Neuronal stem cell (in vitro differentiated cells): Measurements from ENCODE around the gene CCDC144A.
"Not testable (repeated sequence)": the region's sequence is repeated elsewhere in the genome, so short reads cannot be mapped to it uniquely, and the experiment has no call there.

Experiments used
- DNase-seq: peaks from one replicate; pipeline ENCODE4 v3.0.0-alpha.2; 2013; ENCODE audit warnings: low spot score
- H2AFZ ChIP-seq: one replicate; pipeline ENCODE4 v1.6.1; 2013; ENCODE audit warnings: mild to moderate bottlenecking, low read length, inconsistent platforms
- H2AK5ac ChIP-seq: 2 replicates; pipeline ENCODE4 v1.6.1; 2013; ENCODE audit warnings: low read depth, mild to moderate bottlenecking, inconsistent platforms, low read length, moderate library complexity, mixed read lengths
- H2BK120ac ChIP-seq: 2 replicates; pipeline ENCODE4 v1.6.1; 2013; ENCODE audit warnings: low read depth, mild to moderate bottlenecking, inconsistent platforms, low read length, moderate library complexity, mixed read lengths
- H2BK12ac ChIP-seq: one replicate; pipeline ENCODE4 v1.6.1; 2013; ENCODE audit warnings: low read length, inconsistent platforms
- H2BK15ac ChIP-seq: 2 replicates; pipeline ENCODE4 v1.6.1; 2013; ENCODE audit warnings: mild to moderate bottlenecking, low read length, inconsistent platforms, mixed read lengths
- H2BK5ac ChIP-seq: one replicate; pipeline ENCODE4 v1.6.1; 2013; ENCODE audit warnings: inconsistent platforms, mild to moderate bottlenecking, low read length, moderate library complexity
- H3K14ac ChIP-seq: one replicate; pipeline ENCODE4 v1.6.1; 2013; ENCODE audit warnings: low read length, inconsistent platforms
- H3K18ac ChIP-seq: 2 replicates; pipeline ENCODE4 v1.6.1; 2013; ENCODE audit warnings: low read length, inconsistent platforms
- H3K23ac ChIP-seq: 2 replicates; pipeline ENCODE4 v1.6.1; 2013; ENCODE audit warnings: low read depth, mild to moderate bottlenecking, mixed read lengths, low read length, inconsistent platforms; ENCODE audit not compliant: poor library complexity
- H3K27ac ChIP-seq: replicated peaks from 3 replicates; pipeline ENCODE4 v1.5.1; 2013; ENCODE audit warnings: low read length, inconsistent platforms
- H3K27me3 ChIP-seq, 3 experiments: 2 replicates each; pipeline ENCODE4 v1.6.1; 2013; ENCODE audit warnings: low read length in 3 of 3, mild to moderate bottlenecking in 2 of 3, inconsistent platforms in 1 of 3, low read depth in 1 of 3, mixed read lengths in 1 of 3, moderate library complexity in 1 of 3; ENCODE audit not compliant: control insufficient read depth in 3 of 3, insufficient read depth in 3 of 3
- H3K36me3 ChIP-seq, 2 donors: replicated peaks in 1 of 2; 2 replicates each; pipeline ENCODE4 v1.6.1; 2013; ENCODE audit warnings: low read length in 2 of 2; ENCODE audit not compliant: control insufficient read depth in 2 of 2, insufficient read depth in 2 of 2
- H3K4ac ChIP-seq: 2 replicates; pipeline ENCODE4 v1.6.1; 2013; ENCODE audit warnings: inconsistent platforms, mild to moderate bottlenecking, low read length, moderate library complexity
- H3K4me1 ChIP-seq, 2 donors: 1 replicate in 1 of 2; 2 replicates in 1 of 2; pipeline ENCODE4 v1.6.1; 2013; ENCODE audit warnings: low read length in 2 of 2, low read depth in 1 of 2; ENCODE audit not compliant: control insufficient read depth in 2 of 2, insufficient read depth in 1 of 2
- H3K4me2 ChIP-seq: one replicate; pipeline ENCODE4 v1.6.1; 2013; ENCODE audit warnings: mild to moderate bottlenecking, low read length, inconsistent platforms; ENCODE audit not compliant: insufficient read depth, poor library complexity, severe bottlenecking
- H3K4me3 ChIP-seq, 2 donors: 2 replicates each; pipeline ENCODE4 v1.5.1; 2013; ENCODE audit warnings: low read length in 2 of 2, mild to moderate bottlenecking in 2 of 2, inconsistent platforms in 1 of 2, moderate library complexity in 1 of 2
- H3K79me1 ChIP-seq: one replicate; pipeline ENCODE4 v1.6.1; 2013; ENCODE audit warnings: low read depth, mild to moderate bottlenecking, inconsistent platforms, low read length, moderate library complexity
- H3K9ac ChIP-seq: one replicate; pipeline ENCODE4 v1.6.1; 2013; ENCODE audit warnings: mild to moderate bottlenecking, low read depth, low read length, inconsistent platforms; ENCODE audit not compliant: poor library complexity
- H3K9me3 ChIP-seq, 2 donors: replicated peaks in 1 of 2; 2 replicates each; pipeline versions ENCODE3 to v1.6.1; 2013; ENCODE audit warnings: low read length in 2 of 2, mild to moderate bottlenecking in 2 of 2, inconsistent platforms in 1 of 2, low read depth in 1 of 2, mixed read lengths in 1 of 2, moderate library complexity in 1 of 2; ENCODE audit not compliant: control insufficient read depth in 2 of 2, insufficient read depth in 1 of 2
- H4K8ac ChIP-seq: one replicate; pipeline ENCODE4 v1.6.1; 2013; ENCODE audit warnings: low read depth, mild to moderate bottlenecking, inconsistent platforms, low read length, moderate library complexity
- H4K91ac ChIP-seq: one replicate; pipeline ENCODE4 v1.6.1; 2013; ENCODE audit warnings: low read length, low read depth, mild to moderate bottlenecking, inconsistent platforms; ENCODE audit not compliant: poor library complexity
- WGBS, 2 donors: extraction: QIAGEN DNeasy Blood & Tissue Kit; methylation state at CpG; one replicate each; pipeline ENCODE4 v1.1.7; 2013; ENCODE audit warnings: missing lambda C conversion rate in 2 of 2, mixed read lengths in 1 of 2; ENCODE audit not compliant: insufficient read length in 2 of 2, insufficient replicate concordance in 1 of 2; ENCODE audit errors: extremely low coverage in 2 of 2; 5-methylcytosine and 5-hydroxymethylcytosine counted together

Gene CCDC144A

DNA sequence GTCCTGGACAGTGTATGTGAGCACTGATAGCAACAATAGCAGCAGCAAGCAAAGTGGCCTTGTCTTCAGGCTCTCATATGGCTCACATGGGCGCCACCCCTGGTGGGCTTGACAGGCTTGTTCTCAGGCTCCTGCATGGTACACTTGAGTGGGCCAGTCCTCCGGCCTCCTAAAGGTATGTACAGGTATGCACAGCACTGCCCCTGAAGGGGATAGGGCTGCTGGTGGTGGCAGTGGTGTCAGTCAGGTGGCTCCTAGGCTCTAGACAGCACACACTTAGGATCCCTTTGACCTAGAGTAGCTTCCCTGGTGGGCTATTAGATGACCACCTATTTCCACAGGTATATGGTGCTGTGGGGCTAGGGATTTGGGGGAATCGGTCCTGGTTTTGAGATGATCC, 67.5 kb downstream of the CCDC144A start:
- WGBS, 2 donors, result no CpG with 5 or more reads among the region's 3 CpGs
- H2AFZ ChIP-seq, H3K27me3 ChIP-seq, H3K27ac ChIP-seq, H4K91ac ChIP-seq, H3K4me1 ChIP-seq, H2BK15ac ChIP-seq, H3K23ac ChIP-seq, DNase-seq, H3K36me3 ChIP-seq, H3K14ac ChIP-seq, H2AK5ac ChIP-seq, H3K9ac ChIP-seq, H2BK12ac ChIP-seq, H3K4me3 ChIP-seq, H2BK120ac ChIP-seq, H3K9me3 ChIP-seq, H3K4ac ChIP-seq, H4K8ac ChIP-seq, H2BK5ac ChIP-seq, H3K79me1 ChIP-seq, H3K18ac ChIP-seq, H3K4me2 ChIP-seq: not testable (repeated sequence)

DNA sequence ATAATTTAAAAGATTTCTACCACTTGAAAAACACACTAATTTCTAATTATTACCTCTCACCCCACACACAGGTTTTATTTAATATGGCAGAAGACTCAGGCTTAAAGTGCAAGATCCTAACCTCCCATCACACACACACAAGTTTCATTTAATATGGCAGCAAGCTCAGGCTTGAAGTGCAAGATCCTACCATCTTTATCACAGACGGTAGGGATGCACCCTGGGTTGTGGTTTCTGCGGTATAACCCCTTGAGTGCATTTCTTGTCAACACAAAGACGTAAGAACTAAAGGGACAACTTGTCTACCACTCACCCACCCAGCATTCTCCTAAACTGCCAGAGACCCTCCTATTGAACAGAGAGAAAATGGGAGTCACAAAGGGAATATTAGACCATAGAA, 68.1 kb downstream of the CCDC144A start:
- not testable (repeated sequence) for H3K79me1 ChIP-seq, H2BK120ac ChIP-seq, H3K4me1 ChIP-seq, H3K9ac ChIP-seq, H3K9me3 ChIP-seq, H2BK12ac ChIP-seq, H3K14ac ChIP-seq, H2AFZ ChIP-seq, H4K8ac ChIP-seq, H3K36me3 ChIP-seq, H3K4me2 ChIP-seq, H3K4me3 ChIP-seq, H4K91ac ChIP-seq, DNase-seq, H3K27me3 ChIP-seq, H2AK5ac ChIP-seq, H3K23ac ChIP-seq, H2BK5ac ChIP-seq, H3K4ac ChIP-seq, H3K18ac ChIP-seq, H3K27ac ChIP-seq, H2BK15ac ChIP-seq
- no CpG with 5 or more reads among the region's 3 CpGs for WGBS, 2 donors

DNA sequence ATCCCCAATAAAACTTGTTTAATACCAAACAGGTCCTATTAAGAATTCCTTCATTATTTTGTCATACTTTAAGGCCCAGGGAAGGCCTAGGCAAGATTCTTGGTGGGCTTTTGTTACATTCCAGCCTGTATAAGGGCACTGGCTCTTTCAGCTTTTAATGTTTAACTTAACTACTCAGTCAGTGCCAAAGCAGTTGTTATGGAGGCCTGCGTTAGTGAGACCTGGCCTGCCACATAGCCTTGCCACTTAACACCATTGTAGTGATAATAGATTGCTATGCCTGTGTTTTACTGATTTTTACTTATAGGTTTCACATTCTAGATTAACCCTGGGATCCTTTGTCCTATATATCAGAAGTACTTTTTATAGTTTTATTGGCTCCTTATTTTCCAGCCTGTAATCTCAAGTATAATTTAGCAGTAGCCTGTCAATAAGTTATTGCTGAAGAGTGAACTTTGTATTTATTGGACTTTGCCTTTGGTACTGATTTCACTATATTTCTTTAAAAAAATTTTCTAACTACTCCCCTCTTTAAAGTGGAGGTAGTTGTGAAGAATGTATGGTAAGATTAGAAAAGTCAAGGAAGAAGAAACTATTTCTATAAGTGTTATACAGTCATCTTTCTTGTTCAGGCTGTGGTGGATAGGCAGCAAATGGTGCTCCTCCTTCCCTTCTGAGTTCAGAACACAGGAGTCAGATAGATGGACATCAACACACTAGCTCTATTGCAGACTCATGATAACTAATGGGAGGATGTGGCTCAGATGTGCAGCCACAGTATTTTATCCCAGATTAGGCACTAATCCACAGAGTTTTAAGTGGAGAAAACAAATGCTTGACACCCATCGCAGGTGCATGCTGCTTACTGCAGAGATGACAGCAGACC, 78.5 kb downstream of the CCDC144A start:
- H3K27me3 ChIP-seq, H4K91ac ChIP-seq, H3K27ac ChIP-seq: not testable (repeated sequence)

DNA sequence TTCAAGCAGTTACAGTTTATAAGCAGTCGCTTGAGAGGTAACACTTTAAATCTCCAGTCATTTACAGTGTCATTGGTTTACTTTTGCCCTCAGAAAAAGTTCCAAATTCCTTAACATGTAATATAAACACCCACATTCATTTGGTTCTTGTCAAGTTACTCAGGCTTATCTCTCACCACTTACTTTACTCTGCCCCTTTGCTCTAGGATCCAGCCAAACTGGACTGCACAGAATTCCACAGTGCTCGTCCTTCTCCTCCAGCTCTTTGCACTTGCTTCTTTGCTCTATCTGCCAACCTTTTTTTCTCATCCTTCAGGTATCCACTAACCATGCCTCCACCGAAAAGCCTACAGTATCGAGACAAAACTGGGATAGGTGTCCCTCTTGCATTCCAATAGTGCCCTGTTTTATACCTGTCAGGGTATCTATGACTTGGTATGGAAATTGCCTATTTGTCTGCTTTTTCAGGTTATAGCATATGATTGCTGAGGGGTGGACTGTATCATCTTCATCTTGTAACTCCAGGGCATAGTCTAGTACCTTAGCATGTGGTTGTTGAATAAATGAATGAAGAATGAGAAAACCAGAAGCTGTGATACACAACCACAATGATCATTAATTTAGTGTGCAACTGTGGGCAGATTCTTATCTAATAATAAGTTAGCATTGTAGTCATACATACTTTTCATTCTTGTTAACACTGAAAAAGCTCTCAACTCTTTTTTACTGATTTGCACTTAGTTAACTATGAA, 82.5 kb downstream of the CCDC144A start:
- WGBS, 2 donors, result no CpG with 5 or more reads among the region's 4 CpGs
- not testable (repeated sequence) for H2BK12ac ChIP-seq, H4K91ac ChIP-seq, H3K18ac ChIP-seq, H3K27ac ChIP-seq, DNase-seq, H3K4ac ChIP-seq, H3K4me1 ChIP-seq, H3K36me3 ChIP-seq, H3K79me1 ChIP-seq, H3K9ac ChIP-seq, H4K8ac ChIP-seq, H2AK5ac ChIP-seq, H3K9me3 ChIP-seq, H2BK120ac ChIP-seq, H2BK15ac ChIP-seq, H3K27me3 ChIP-seq, H2AFZ ChIP-seq, H3K14ac ChIP-seq, H3K4me2 ChIP-seq, H2BK5ac ChIP-seq, H3K4me3 ChIP-seq, H3K23ac ChIP-seq

More for the DNA sequence above, 78.5 kb downstream of the CCDC144A start:
- H2AK5ac ChIP-seq, H3K14ac ChIP-seq, H3K4me2 ChIP-seq, H3K4me1 ChIP-seq, H2BK5ac ChIP-seq, H3K18ac ChIP-seq, H2BK12ac ChIP-seq, H3K9ac ChIP-seq, H3K9me3 ChIP-seq, H2BK15ac ChIP-seq, H3K36me3 ChIP-seq, H3K4ac ChIP-seq, DNase-seq, H4K8ac ChIP-seq, H2BK120ac ChIP-seq, H2AFZ ChIP-seq, H3K79me1 ChIP-seq, H3K4me3 ChIP-seq, H3K23ac ChIP-seq: not testable (repeated sequence)
- WGBS, 2 donors, result no CpG with 5 or more reads among the region's 2 CpGs
